H1 (cell line): Measurements from ENCODE around the gene DIP2B. TPM values are rescaled to one million over a fixed set of nuclear protein-coding genes. Genes with fewer than 3 reads are reported as not detected.

Source experiments
- polyA plus RNA-seq, 7 experiments: library from polyadenylated mRNA; depleted of rRNA in 3 of 7; stranded (reverse) in 5 of 7; unstranded in 2 of 7; fragments of >200 nt in 5 of 7; fragments of 200-250 nt in 2 of 7; gene quantifications; 1 replicate in 5 of 7; 2 replicates in 1 of 7; 4 replicates in 1 of 7; pipeline versions ENCODE4 v1.2.1 to v1.2.3, GENCODE V29; 2011 to 2013; ENCODE audit warnings: missing spikeins in 2 of 7, mixed read lengths in 2 of 7
- small RNA-seq: library from polyadenylated mRNA; stranded (forward); fragments of <200 nt; extraction: miRNeasy Mini kit (QIAGEN cat#:217004); gene quantifications from one replicate; pipeline ENCODE3, GENCODE V24; 2013; ENCODE audit not compliant: insufficient read depth
- total RNA-seq: library from RNA; stranded (reverse); fragmentation: NEBNext Ultra II Directional; extraction: Animal tissue kit (Norgen Biotek cat#: 25700); gene quantifications from 2 replicates; pipeline ENCODE4 v1.2.1, GENCODE V29; 2021

DIP2B gene
- total and polyA plus RNA-seq, 2 of the 8 experiments (the other 6 are each of a cell fraction or from before 2014, with no cell fraction given): 11.1 to 29.6 TPM

Small RNAs within 50 kb of the gene (small RNA-seq; reads per million reads assigned to genes)
- not detected for gene RF00019
- not detected for gene RNU6-238P
- not detected for gene RNU6-769P

Other genes with a start within 250 kb of the DIP2B start
- gene LIMA1, start 221.5 kb upstream of the DIP2B start, total RNA-seq: 43.3 and 47.6 TPM in 2 replicates
- 8.5 and 12.7 TPM in 2 replicates for gene LIMA1, start 221.5 kb upstream of the DIP2B start, polyA plus RNA-seq (2011; rRNA removed)
- not detected in 2 replicates for gene FAM186A, start 108.4 kb upstream of the DIP2B start, total RNA-seq
- not detected in 2 replicates for gene FAM186A, start 108.4 kb upstream of the DIP2B start, polyA plus RNA-seq (2011; rRNA removed)
- 93.9 and 95.0 TPM in 2 replicates for gene LARP4, start 104.1 kb upstream of the DIP2B start, total RNA-seq
- 8.8 and 12.8 TPM in 2 replicates for gene LARP4, start 104.1 kb upstream of the DIP2B start, polyA plus RNA-seq (2011; rRNA removed)